ENCODE data around the gene ARL4C. TPM values are rescaled to one million over a fixed set of nuclear protein-coding genes. Genes with fewer than 3 reads are reported as not detected.

ARL4C gene
- total and polyA plus RNA-seq, 4 donors, result 6.8 to 12.5 (median 9.0) TPM

DNA sequence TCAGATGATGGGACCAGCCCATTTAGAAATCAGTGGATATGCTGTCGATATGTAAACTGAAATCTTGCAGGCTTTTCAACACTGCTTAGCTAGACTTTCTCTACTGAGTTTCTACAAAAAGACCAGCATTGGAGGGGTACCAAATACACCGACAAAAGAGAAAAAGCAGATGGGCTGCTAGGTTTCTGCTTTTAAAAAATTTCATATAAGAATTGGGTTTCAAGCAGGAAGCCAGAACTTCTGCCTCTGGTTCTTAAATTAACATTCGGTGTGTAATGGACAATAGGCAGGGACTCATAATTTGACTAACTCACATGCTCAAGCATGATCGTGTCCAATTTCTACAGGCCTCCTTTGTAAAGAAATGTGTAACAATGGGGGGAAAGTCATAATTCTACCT is 3.1 kb downstream of the ARL4C start:
- no peak overlapping the region for H3K4me3 ChIP-seq (ENCODE audit: low read length in 2 of 2)
- intact Hi-C loops (cut with DNase I), result loop anchor here in 1 of 2 donors (10.0 kb wide), 1 partner anchor 519 kb away; no protein-coding TSS in a partner anchor
- ATAC-seq (ENCODE audit: low FRiP score), result no peak

DNA sequence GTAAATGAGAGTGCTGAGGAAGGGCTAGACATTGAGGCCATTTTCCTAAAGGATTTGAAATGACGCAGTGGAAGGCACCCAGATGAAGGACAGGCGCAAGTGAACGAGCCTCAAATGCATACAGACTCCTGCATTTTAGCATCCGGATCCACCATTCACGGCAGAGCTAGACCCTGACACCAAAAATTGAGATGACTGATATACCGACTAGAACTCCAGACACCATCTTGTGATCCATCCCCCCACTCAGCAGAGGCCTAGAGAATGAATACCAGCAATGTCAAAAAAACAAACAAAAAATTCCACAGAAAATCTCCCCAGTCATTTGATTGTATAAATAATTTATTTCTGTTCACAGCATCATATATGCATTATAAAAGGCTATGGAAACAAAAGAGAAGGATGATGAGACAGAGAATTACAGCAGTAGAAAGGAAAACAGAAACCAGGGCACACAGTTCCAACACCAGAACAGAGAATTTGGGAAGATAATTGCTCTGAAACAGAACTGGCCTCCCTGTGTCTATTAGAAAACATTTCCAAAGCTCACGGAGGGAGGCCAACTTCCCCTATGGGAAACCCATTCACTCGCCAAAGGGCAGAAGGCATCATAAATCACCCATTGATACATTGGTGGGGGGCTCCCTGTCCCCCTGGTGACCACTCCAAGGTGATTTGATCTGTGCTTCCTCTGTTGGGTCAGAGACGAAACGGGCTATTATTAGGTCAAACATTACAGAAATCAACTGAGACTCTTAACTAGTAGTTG is 4.0 kb downstream of the ARL4C start:
- 94 to 97% methylated on average over 10 of the region's 10 CpGs for WGBS, 2 donors
- H3K27me3 ChIP-seq (ENCODE audit: control insufficient read depth in 1 of 2, insufficient read depth in 2 of 2, low read length in 1 of 2), result no peaks in the 10 kb centered on the region
- H3K36me3 ChIP-seq (ENCODE audit: control insufficient read depth in 1 of 2, insufficient read depth in 2 of 2, low read length in 1 of 2), result no peaks in the 10 kb centered on the region
- H3K4me3 ChIP-seq (ENCODE audit: low read length in 2 of 2), result no peak overlapping the region
- no peak for DNase-seq
- intact Hi-C loops (cut with DNase I), result loop anchor here in 1 of 2 donors (10.0 kb wide), 1 partner anchor 518 kb away; no protein-coding TSS in a partner anchor
- H3K4me1 ChIP-seq (ENCODE audit: control insufficient read depth in 1 of 2, insufficient read depth in 2 of 2, low read length in 2 of 2), result no peaks in the 10 kb centered on the region
- no peak for ATAC-seq (ENCODE audit: low FRiP score)
- no peaks in the 10 kb centered on the region for H3K9me3 ChIP-seq (ENCODE audit: control insufficient read depth, low read length)
- no peak overlapping the region for H3K27ac ChIP-seq (ENCODE audit: low read depth in 1 of 2, low read length in 2 of 2)

More for the DNA sequence above, 3.1 kb downstream of the ARL4C start:
- H3K36me3 ChIP-seq (ENCODE audit: control insufficient read depth in 1 of 2, insufficient read depth in 2 of 2, low read length in 1 of 2), result no peaks in the 10 kb centered on the region
- no peaks in the 10 kb centered on the region for H3K27me3 ChIP-seq (ENCODE audit: control insufficient read depth in 1 of 2, insufficient read depth in 2 of 2, low read length in 1 of 2)
- H3K27ac ChIP-seq (ENCODE audit: low read depth in 1 of 2, low read length in 2 of 2), result no peak overlapping the region
- no peaks in the 10 kb centered on the region for H3K4me1 ChIP-seq (ENCODE audit: control insufficient read depth in 1 of 2, insufficient read depth in 2 of 2, low read length in 2 of 2)
- H3K9me3 ChIP-seq (ENCODE audit: control insufficient read depth, low read length), result no peaks in the 10 kb centered on the region
- DNase-seq, result no peak
- 92 to 96% methylated on average over 4 of the region's 4 CpGs for WGBS, 2 donors

DNA sequence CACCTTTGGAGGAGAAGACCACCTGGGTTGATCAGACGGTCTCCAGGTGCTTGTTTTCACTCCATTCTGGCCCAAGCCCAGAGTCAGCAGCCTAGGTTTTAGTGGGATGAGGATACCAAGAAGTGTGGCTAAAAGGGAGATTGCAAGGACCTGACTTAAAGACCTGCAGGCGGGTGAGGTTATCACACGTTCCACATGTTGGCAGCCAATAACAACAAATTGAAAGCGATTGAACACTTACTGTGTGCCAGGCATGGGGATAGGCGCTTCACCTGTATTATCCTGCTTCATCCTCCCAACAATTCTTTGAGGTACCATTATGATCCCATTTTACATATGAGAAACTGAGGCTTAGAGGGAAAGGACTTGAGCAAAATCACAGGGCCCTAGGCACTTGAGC is 5.0 kb downstream of the ARL4C start:
- H3K9me3 ChIP-seq (ENCODE audit: control insufficient read depth, low read length), result peaks cover under 1% of the 10 kb centered on the region
- H3K36me3 ChIP-seq (ENCODE audit: control insufficient read depth in 1 of 2, insufficient read depth in 2 of 2, low read length in 1 of 2), result no peaks in the 10 kb centered on the region
- intact Hi-C loops (cut with DNase I), result loop anchor here in 1 of 2 donors (10.0 kb wide), 1 partner anchor 517 kb away; no protein-coding TSS in a partner anchor
- 94 to 97% methylated on average over 5 of the region's 5 CpGs for WGBS, 2 donors
- H3K4me3 ChIP-seq (ENCODE audit: low read length in 2 of 2), result no peak overlapping the region
- ATAC-seq (ENCODE audit: low FRiP score), result no peak
- H3K27ac ChIP-seq (ENCODE audit: low read depth in 1 of 2, low read length in 2 of 2), result no peak overlapping the region
- H3K27me3 ChIP-seq (ENCODE audit: control insufficient read depth in 1 of 2, insufficient read depth in 2 of 2, low read length in 1 of 2), result no peaks in the 10 kb centered on the region
- no peaks in the 10 kb centered on the region for H3K4me1 ChIP-seq (ENCODE audit: control insufficient read depth in 1 of 2, insufficient read depth in 2 of 2, low read length in 2 of 2)
- DNase-seq, result no peak

DNA sequence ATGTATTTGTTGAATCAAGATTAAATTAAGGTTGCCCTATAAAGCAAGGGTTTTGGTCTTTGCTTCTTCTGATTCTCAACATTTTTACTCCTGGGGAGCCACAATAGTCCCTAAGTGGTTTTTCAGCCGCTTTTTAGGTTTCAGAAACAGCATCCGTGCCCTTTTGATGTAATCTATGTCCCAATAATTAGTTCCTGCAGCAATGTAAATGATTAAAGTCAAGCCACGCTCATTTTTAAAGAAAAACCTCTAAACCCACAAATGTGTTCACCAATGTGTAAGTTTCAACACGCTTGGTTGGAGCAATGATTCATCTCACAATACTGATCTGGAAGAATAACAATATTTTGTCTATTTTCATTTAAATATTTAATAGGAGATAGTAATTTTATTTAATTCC is 5.6 kb downstream of the ARL4C start:
- intact Hi-C loops (cut with DNase I), result loop anchor here in 1 of 2 donors (10.0 kb wide), 1 partner anchor 516 kb away; no protein-coding TSS in a partner anchor

DNA sequence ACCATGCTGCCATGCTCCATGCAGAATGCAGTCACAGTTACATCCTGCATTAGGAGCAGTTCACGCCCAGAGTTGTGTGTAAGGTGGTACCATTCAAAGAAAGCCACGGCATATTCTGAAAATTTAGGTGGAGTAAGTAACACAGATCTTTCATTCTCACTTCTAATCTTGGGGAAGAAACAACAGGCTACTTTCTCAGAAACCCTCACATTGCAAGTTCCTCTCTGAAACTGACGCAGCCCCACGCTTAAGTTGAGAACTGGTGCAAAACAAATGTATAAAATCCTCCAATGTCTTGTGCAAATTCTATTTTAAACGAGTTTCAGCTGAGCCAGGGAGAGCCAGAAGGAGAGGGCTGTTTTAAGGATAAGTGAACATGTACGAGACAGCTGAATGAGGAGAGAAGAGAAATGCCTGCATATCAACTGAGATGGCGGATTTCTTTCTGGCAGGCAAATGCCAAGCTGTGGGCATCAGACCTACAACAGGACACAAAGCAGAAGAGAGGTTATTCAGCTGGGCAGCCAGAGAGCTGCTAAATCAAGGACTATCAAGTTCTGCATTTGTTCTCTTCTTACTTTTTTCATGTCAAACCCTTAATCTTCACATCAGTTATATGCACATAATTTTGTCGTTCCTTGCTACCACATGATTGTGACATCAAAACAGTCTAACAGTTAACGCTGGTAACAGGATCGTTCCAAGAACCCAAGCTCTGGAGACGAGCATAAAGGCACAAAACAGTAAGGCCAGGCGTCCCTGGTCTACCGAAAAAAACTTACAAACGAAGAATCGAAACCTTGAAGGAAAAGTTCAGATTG is 6.4 kb downstream of the ARL4C start:
- H3K4me1 ChIP-seq (ENCODE audit: control insufficient read depth in 1 of 2, insufficient read depth in 2 of 2, low read length in 2 of 2), result no peaks in the 10 kb centered on the region
- H3K9me3 ChIP-seq (ENCODE audit: control insufficient read depth, low read length), result peaks cover 4% of the 10 kb centered on the region
- no peak for DNase-seq
- H3K27me3 ChIP-seq (ENCODE audit: control insufficient read depth in 1 of 2, insufficient read depth in 2 of 2, low read length in 1 of 2), result no peaks in the 10 kb centered on the region
- no peak overlapping the region for H3K27ac ChIP-seq (ENCODE audit: low read depth in 1 of 2, low read length in 2 of 2)
- WGBS, 2 donors, result 85 to 89% methylated on average over 15 of the region's 15 CpGs
- intact Hi-C loops (cut with DNase I), result loop anchor here in 1 of 2 donors (10.0 kb wide), 1 partner anchor 516 kb away; no protein-coding TSS in a partner anchor
- H3K4me3 ChIP-seq (ENCODE audit: low read length in 2 of 2), result no peak overlapping the region
- no peaks in the 10 kb centered on the region for H3K36me3 ChIP-seq (ENCODE audit: control insufficient read depth in 1 of 2, insufficient read depth in 2 of 2, low read length in 1 of 2)
- ATAC-seq (ENCODE audit: low FRiP score), result no peak

More for the DNA sequence above, 5.6 kb downstream of the ARL4C start:
- DNase-seq (no peak), ATAC-seq (ENCODE audit: low FRiP score) (no peak)
- H3K4me3 ChIP-seq (ENCODE audit: low read length in 2 of 2), result no peak overlapping the region
- WGBS, 2 donors, result 94 to 96% methylated on average over 4 of the region's 4 CpGs
- no peak overlapping the region for H3K27ac ChIP-seq (ENCODE audit: low read depth in 1 of 2, low read length in 2 of 2)
- no peaks in the 10 kb centered on the region for H3K36me3 ChIP-seq (ENCODE audit: control insufficient read depth in 1 of 2, insufficient read depth in 2 of 2, low read length in 1 of 2)
- H3K27me3 ChIP-seq (ENCODE audit: control insufficient read depth in 1 of 2, insufficient read depth in 2 of 2, low read length in 1 of 2), result no peaks in the 10 kb centered on the region
- H3K4me1 ChIP-seq (ENCODE audit: control insufficient read depth in 1 of 2, insufficient read depth in 2 of 2, low read length in 2 of 2), result no peaks in the 10 kb centered on the region
- H3K9me3 ChIP-seq (ENCODE audit: control insufficient read depth, low read length), result peaks cover 4% of the 10 kb centered on the region

DNA sequence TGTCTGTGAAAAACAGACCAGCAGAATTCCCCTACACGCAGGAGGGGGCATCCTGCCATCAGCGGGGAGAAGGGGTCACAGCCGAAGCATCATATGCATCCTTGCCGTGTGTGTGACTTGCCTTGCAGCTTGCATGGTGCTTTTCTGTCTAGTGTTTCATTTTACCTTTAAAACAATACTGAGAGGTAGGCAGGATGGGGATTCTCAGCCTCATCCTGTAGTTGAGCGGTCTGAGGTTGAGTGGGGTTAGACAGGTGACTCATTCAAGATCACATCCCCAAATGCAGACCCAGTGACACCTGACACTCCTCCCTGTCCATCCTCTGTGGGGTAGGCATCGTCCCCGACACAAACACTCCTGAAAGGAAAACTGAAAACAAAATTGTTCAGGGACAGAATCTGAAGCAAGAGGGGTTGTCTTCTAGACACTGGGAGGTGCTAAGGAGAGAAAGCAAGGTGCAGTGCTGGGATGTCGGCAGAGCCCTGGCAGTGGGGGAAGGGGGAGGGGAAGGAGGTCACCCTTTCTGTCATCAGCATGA is 7.9 kb downstream of the ARL4C start:
- ATAC-seq (ENCODE audit: low FRiP score) (no peak), DNase-seq (no peak)
- Histone ChIP-seq H3K27me3 (ENCODE audit: control insufficient read depth in 1 of 2, insufficient read depth in 2 of 2, low read length in 1 of 2) (no peaks in the 10 kb centered on the region), H3K9me3 (ENCODE audit: control insufficient read depth, low read length) (peaks cover 4% of the 10 kb centered on the region), H3K4me3 (ENCODE audit: low read length in 2 of 2) (no peak overlapping the region), H3K27ac (ENCODE audit: low read depth in 1 of 2, low read length in 2 of 2) (no peak overlapping the region), H3K36me3 (ENCODE audit: control insufficient read depth in 1 of 2, insufficient read depth in 2 of 2, low read length in 1 of 2) (no peaks in the 10 kb centered on the region), H3K4me1 (ENCODE audit: control insufficient read depth in 1 of 2, insufficient read depth in 2 of 2, low read length in 2 of 2) (no peaks in the 10 kb centered on the region)
- 70 to 77% methylated on average over 8 of the region's 8 CpGs for WGBS, 2 donors
- intact Hi-C loops (cut with DNase I), result no loop called here

DNA sequence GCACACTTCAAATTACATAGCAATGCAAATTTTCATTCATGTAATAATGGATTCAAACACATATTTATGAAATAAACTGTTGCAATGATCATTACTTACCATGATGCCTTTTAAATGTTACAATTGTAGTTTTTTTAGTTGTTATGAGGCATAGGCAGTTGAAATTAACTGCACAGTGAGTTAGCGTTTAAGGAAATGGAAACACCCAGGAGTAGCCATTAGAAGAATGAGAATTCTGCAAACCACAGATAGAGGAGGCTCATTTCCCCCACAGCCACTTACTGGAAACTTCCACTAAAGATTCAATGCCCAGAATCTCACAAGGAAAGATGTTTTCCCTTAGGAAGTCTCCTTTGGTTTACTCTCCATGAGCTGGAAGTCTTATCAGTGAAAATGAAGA is 8.4 kb downstream of the ARL4C start:
- no peak for ATAC-seq (ENCODE audit: low FRiP score)
- intact Hi-C loops (cut with DNase I), result no loop called here
- Histone ChIP-seq H3K27me3 (ENCODE audit: control insufficient read depth in 1 of 2, insufficient read depth in 2 of 2, low read length in 1 of 2) (no peaks in the 10 kb centered on the region), H3K27ac (ENCODE audit: low read depth in 1 of 2, low read length in 2 of 2) (no peak overlapping the region), H3K36me3 (ENCODE audit: control insufficient read depth in 1 of 2, insufficient read depth in 2 of 2, low read length in 1 of 2) (no peaks in the 10 kb centered on the region), H3K9me3 (ENCODE audit: control insufficient read depth, low read length) (peaks cover 4% of the 10 kb centered on the region), H3K4me3 (ENCODE audit: low read length in 2 of 2) (no peak overlapping the region), H3K4me1 (ENCODE audit: control insufficient read depth in 1 of 2, insufficient read depth in 2 of 2, low read length in 2 of 2) (no peaks in the 10 kb centered on the region)
- DNase-seq, result no peak
- 86 to 87% methylated on average over 1 of the region's 1 CpG for WGBS, 2 donors

DNA sequence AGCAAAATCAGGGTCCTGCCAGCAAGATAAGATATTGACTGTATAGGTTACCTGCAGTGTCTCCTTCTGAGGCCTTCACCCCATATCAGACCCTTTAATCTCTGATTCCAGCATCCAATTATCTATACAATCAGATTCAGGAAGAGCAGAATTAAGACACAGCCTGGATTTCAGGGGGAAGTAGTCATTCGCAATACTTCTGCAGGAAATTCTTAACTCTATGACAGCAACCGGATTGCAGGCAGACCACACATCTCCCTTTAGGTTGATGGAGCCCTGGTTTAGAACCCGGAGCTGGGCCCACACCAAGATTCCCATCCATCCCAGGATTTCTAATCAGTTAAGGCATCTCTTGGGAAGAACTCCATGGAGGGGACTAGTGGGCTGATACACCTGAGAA is 9.5 kb downstream of the ARL4C start:
- no peak for ATAC-seq (ENCODE audit: low FRiP score)
- Histone ChIP-seq H3K9me3 (ENCODE audit: control insufficient read depth, low read length) (peaks cover 4% of the 10 kb centered on the region), H3K4me3 (ENCODE audit: low read length in 2 of 2) (no peak overlapping the region), H3K27me3 (ENCODE audit: control insufficient read depth in 1 of 2, insufficient read depth in 2 of 2, low read length in 1 of 2) (no peaks in the 10 kb centered on the region), H3K4me1 (ENCODE audit: control insufficient read depth in 1 of 2, insufficient read depth in 2 of 2, low read length in 2 of 2) (no peaks in the 10 kb centered on the region), H3K27ac (ENCODE audit: low read depth in 1 of 2, low read length in 2 of 2) (no peak overlapping the region), H3K36me3 (ENCODE audit: control insufficient read depth in 1 of 2, insufficient read depth in 2 of 2, low read length in 1 of 2) (no peaks in the 10 kb centered on the region)
- DNase-seq, result no peak
- 90 to 94% methylated on average over 3 of the region's 3 CpGs for whole genome bisulfite sequencing, 2 donors
- intact Hi-C loops (cut with DNase I), result no loop called here
